Mammary epithelial cell (primary cell): Measurements from ENCODE around the gene MSH3.

Source experiments
- CTCF ChIP-seq, 2 donors: IDR thresholded peaks in 1 of 2; conservative IDR thresholded peaks in 1 of 2; 2 replicates each; pipeline ENCODE4 v1.5.1; 2011 to 2012; ENCODE audit warnings: inconsistent platforms in 2 of 2, low read length in 2 of 2, mild to moderate bottlenecking in 2 of 2, control low read depth in 1 of 2, low read depth in 1 of 2; ENCODE audit not compliant: insufficient read depth in 1 of 2; ENCODE audit errors: extremely low read depth in 1 of 2
- EZH2 ChIP-seq: IDR thresholded peaks from 2 replicates; pipeline ENCODE4 v1.6.1; 2012; ENCODE audit warnings: low read length, inconsistent platforms, borderline replicate concordance

- TF ChIP-seq CTCF (conservative IDR thresholded peaks at IDR 0.05 in 1 of 2, IDR thresholded peaks at IDR 0.05 in 1 of 2; ENCODE audit: extremely low read depth in 1 of 2, insufficient read depth in 1 of 2, low read depth in 1 of 2, low read length in 2 of 2) (no peak), EZH2 (no peak)
Measured at GRCh38 chr5:80884086-80884813, 229.8 kb downstream of the MSH3 start.
